ENCODE measurements around the gene LSM2. TPM values are rescaled to one million over a fixed set of nuclear protein-coding genes. Genes with fewer than 3 reads are reported as not detected.

The LSM2 gene
- total and polyA plus RNA-seq, 9 of the 15 experiments (the other 6 are each of a cell fraction or from before 2014, with no cell fraction given): 154 to 407 (median 223) TPM

GRCh38 chr6:31834367-31835250, 27.8 kb upstream of the LSM2 start (continued):
- TF ChIP-seq MAFF (IDR thresholded peaks at IDR 0.05; ENCODE audit: low read length): no peak; the same call in 1 of the 2 replicates
- no peak for TF ChIP-seq DACH1 (IDR thresholded peaks at IDR 0.05; ENCODE audit: partially characterized antibody)
- no peak for TF ChIP-seq STAG1 (CRISPR knock-in tag; IDR thresholded peaks at IDR 0.05; ENCODE audit: borderline replicate concordance)
- no peak for TF ChIP-seq SFPQ (IDR thresholded peaks at IDR 0.05; ENCODE audit: low read depth, low read length)
- TF ChIP-seq TEAD1 (CRISPR knock-in tag; IDR thresholded peaks at IDR 0.05): peak; percentile 65 to 71; a peak in 3 of 4 replicates
- TF ChIP-seq RUNX1 (IDR thresholded peaks at IDR 0.05; ENCODE audit: low read depth): no peak
- no peak for TF ChIP-seq MGA (IDR thresholded peaks at IDR 0.05)
- peak; percentile 79; the same call in 1 of the 2 replicates for TF ChIP-seq E4F1 (CRISPR knock-in tag; IDR thresholded peaks at IDR 0.05; ENCODE audit: borderline replicate concordance)
- peak; percentile 99 for TF ChIP-seq POLR2B (IDR thresholded peaks at IDR 0.05; ENCODE audit: low read depth, partially characterized antibody)
- TF ChIP-seq GTF2E2 (tag; IDR thresholded peaks at IDR 0.05): peak; percentile 100
